ENCODE data around the gene MPP2.

- TF ChIP-seq L3MBTL2 (conservative IDR thresholded peaks at IDR 0.05) (no peak), FOXK2 (IDR thresholded peaks at IDR 0.05) (no peak), ARNT (IDR thresholded peaks at IDR 0.05) (no peak), FOXM1 (IDR thresholded peaks at IDR 0.05; ENCODE audit: borderline replicate concordance) (no peak), FOXA1 (IDR thresholded peaks at IDR 0.05) (no peak), ELF4 (IDR thresholded peaks at IDR 0.05) (no peak)
These were observed 54.8 kb downstream of the MPP2 start for GRCh38 chr17:43852571-43852970.

All from HEK293T (cell line).